Upper lobe of left lung (tissue), 6 donors: ENCODE measurements around the gene GPRC5C. TPM values are rescaled to one million over a fixed set of nuclear protein-coding genes. Genes with fewer than 3 reads are reported as not detected.

Experiments used
- ATAC-seq, 2 donors: fragments of 200-7000 bp; cut with Tn5 transposase; one replicate each; pipeline ENCODE4 v1.9.1; 2022; ENCODE audit warnings: mild to moderate bottlenecking in 2 of 2, moderate library complexity in 2 of 2; ENCODE audit not compliant: low FRiP score in 2 of 2
- DNase-seq, 2 donors: peaks; one replicate each; pipeline ENCODE4 v3.0.0-alpha.2; 2019 to 2020
- H3K27ac ChIP-seq, 4 donors: fragments of 200-600 bp; sonication (generic); one replicate each; pipeline ENCODE4 v1.5.1; 2016 to 2019
- H3K27me3 ChIP-seq, 4 donors: fragments of 200-600 bp; sonication (generic); one replicate each; pipeline ENCODE4 v1.5.1; 2017 to 2019
- H3K36me3 ChIP-seq, 4 donors: fragments of 200-600 bp; sonication (generic); one replicate each; pipeline ENCODE4 v1.5.1; 2016 to 2019
- H3K4me1 ChIP-seq, 4 donors: fragments of 200-600 bp; sonication (generic); one replicate each; pipeline ENCODE4 v1.5.1; 2018 to 2019
- H3K4me3 ChIP-seq, 4 donors: fragments of 200-600 bp; sonication (generic); one replicate each; pipeline ENCODE4 v1.5.1; 2017 to 2019; ENCODE audit warnings: mild to moderate bottlenecking in 2 of 4, moderate library complexity in 1 of 4
- H3K9me3 ChIP-seq, 4 donors: fragments of 200-600 bp; sonication (generic); one replicate each; pipeline ENCODE4 v1.5.1; 2018 to 2019
- CTCF ChIP-seq, 6 experiments: fragments of 450-650 bp in 4 of 6; fragments of 200-600 bp in 2 of 6; sonication (generic) in 2 of 6; IDR thresholded peaks; one replicate each; pipeline ENCODE4 v1.5.1; 2016 to 2019; ENCODE audit warnings: antibody characterized with exemption in 6 of 6
- EP300 ChIP-seq, 4 donors: sonication (generic); formaldehyde crosslinking; IDR thresholded peaks; one replicate each; pipeline ENCODE4 v1.5.1; 2017; ENCODE audit warnings: antibody characterized with exemption in 4 of 4, control low read depth in 2 of 4
- POLR2A ChIP-seq, 4 donors: fragments of 450-650 bp; IDR thresholded peaks; one replicate each; pipeline ENCODE4 v1.5.1; 2016 to 2017; ENCODE audit warnings: antibody characterized with exemption in 4 of 4, mild to moderate bottlenecking in 2 of 4
- POLR2AphosphoS5 ChIP-seq, 2 donors: sonication (generic); formaldehyde crosslinking; IDR thresholded peaks; one replicate each; pipeline ENCODE4 v1.5.1; 2017; ENCODE audit warnings: antibody characterized with exemption in 2 of 2
- WGBS, 2 donors: methylation state at CpG; one replicate each; pipeline ENCODE4 v1.1.5; 2017 to 2018; 5-methylcytosine and 5-hydroxymethylcytosine counted together
- total RNA-seq, 6 donors: library from RNA; depleted of rRNA in 4 of 6; stranded (reverse); fragments of >200 nt in 4 of 6; gene quantifications; one replicate each; pipeline versions ENCODE4 v1.1.0 to v1.2.1, GENCODE V29; 2016 to 2021
- donor health status: DM: no; HTN: no; CAD: no; lungs with moderate emphysema.
- donor health status: DM: no; HTN: yes; CAD: no; lungs with severe emphysema.

The GPRC5C gene
- total RNA-seq, 6 donors from 2014 or later, result 50.7 to 88.4 (median 56.4) TPM

GRCh38 chr17:74443516-74444296, 11.8 kb downstream of the GPRC5C start:
- peaks cover 49 to 55% (median 54%) of the 10 kb centered on the region in 4 donors for H3K4me1 ChIP-seq

DNA sequence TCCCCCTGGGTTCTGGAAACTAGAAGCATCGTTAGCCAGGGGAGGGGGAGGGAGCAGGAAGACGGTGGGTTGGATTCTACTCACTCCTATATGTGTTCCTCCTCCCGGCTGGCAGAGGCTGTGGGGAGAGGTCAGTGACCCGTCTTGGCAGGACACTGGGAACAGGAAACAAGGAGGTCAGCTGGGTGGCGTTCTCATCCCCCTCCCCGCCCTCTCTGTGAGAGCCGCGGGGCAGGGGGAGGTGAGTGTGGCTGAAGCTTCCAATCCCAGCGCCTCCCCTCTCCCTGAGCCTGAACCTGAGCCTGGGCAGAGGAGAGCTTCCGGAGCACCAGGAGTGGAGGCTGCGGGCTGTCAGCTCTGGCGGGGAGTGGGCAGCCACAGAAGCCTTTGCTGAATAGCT, 12.5 kb downstream of the GPRC5C start:
- 21 to 37% methylated on average over 8 to 12 of the region's 12 CpGs for WGBS, 2 donors
- peak overlapping the region; percentile 87 to 94 (median 88) for H3K27ac ChIP-seq
- ATAC-seq, result peak; percentile 11 to 16
- TF ChIP-seq POLR2AphosphoS5 (IDR thresholded peaks at IDR 0.05), result peak; percentile 48 to 61
- TF ChIP-seq POLR2A (IDR thresholded peaks at IDR 0.05), result no peak
- H3K27me3 ChIP-seq, result no peaks in the 10 kb centered on the region
- H3K9me3 ChIP-seq, result no peaks in the 10 kb centered on the region
- peaks cover 49 to 55% (median 54%) of the 10 kb centered on the region in 4 donors for H3K4me1 ChIP-seq
- H3K4me3 ChIP-seq, result no peak overlapping the region
- H3K36me3 ChIP-seq, result peaks cover 0 to 13% (median 7%) of the 10 kb centered on the region in 4 donors
- peak in 1 of 2 donors; percentile 63 for DNase-seq

More at GRCh38 chr17:74443516-74444296, 11.8 kb downstream of the GPRC5C start:
- no peaks in the 10 kb centered on the region for H3K27me3 ChIP-seq
- peak overlapping the region in 2 of 4 donors; percentile 26 to 42 for H3K4me3 ChIP-seq
- ATAC-seq (no peak), DNase-seq (no peak)
- no peak for TF ChIP-seq POLR2A (IDR thresholded peaks at IDR 0.05)
- TF ChIP-seq CTCF (IDR thresholded peaks at IDR 0.05), result no peak
- no peak for TF ChIP-seq POLR2AphosphoS5 (IDR thresholded peaks at IDR 0.05)
- TF ChIP-seq EP300 (IDR thresholded peaks at IDR 0.05), result no peak
- peak overlapping the region; percentile 87 to 94 (median 88) for H3K27ac ChIP-seq
- WGBS, 2 donors, result 51 to 81% methylated on average over 5 to 7 of the region's 8 CpGs
- H3K36me3 ChIP-seq, result peaks cover 0 to 13% (median 7%) of the 10 kb centered on the region in 4 donors
- H3K9me3 ChIP-seq, result no peaks in the 10 kb centered on the region

DNA sequence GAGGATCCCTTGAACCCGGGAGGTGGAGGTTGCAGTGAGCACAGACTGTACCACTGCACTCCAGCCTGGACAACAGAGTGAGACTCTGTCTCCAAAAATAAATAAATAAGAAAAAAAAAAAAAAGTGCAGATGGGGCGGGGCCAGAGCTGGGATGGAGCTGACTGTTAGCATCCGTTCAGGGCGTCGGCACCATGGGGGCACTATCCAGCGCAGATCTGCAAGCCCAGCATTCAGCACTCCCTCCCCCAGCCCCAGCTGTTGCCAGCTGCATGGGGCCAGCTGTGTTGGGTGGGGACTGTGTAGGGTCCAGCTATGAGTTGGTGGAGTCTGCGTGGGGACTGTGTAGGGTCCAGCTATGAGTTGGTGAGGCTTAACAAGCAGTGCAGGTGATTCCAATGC, 13.3 kb downstream of the GPRC5C start:
- H3K27me3 ChIP-seq, result no peaks in the 10 kb centered on the region
- WGBS, 2 donors, result 80 to 86% methylated on average over 6 to 7 of the region's 7 CpGs
- no peak overlapping the region for H3K4me3 ChIP-seq
- DNase-seq, result no peak
- peak overlapping the region in 3 of 4 donors; percentile 87 to 94 (median 87) for H3K27ac ChIP-seq
- H3K4me1 ChIP-seq, result peaks cover 49 to 55% (median 54%) of the 10 kb centered on the region in 4 donors
- no peak for ATAC-seq
- no peaks in the 10 kb centered on the region for H3K9me3 ChIP-seq
- TF ChIP-seq CTCF (IDR thresholded peaks at IDR 0.05) (no peak), EP300 (IDR thresholded peaks at IDR 0.05) (no peak), POLR2AphosphoS5 (IDR thresholded peaks at IDR 0.05) (no peak), POLR2A (IDR thresholded peaks at IDR 0.05) (no peak)
- peaks cover 0 to 8% (median 6%) of the 10 kb centered on the region in 4 donors for H3K36me3 ChIP-seq

- H3K4me1 ChIP-seq, result peaks cover 49 to 54% (median 53%) of the 10 kb centered on the region in 4 donors
- DNase-seq (peak; percentile 77 to 79), ATAC-seq (peak in 1 of 2 donors; percentile 1)
- TF ChIP-seq POLR2AphosphoS5 (IDR thresholded peaks at IDR 0.05) (peak; percentile 68 to 75), CTCF (IDR thresholded peaks at IDR 0.05) (peak in 4 of 6 experiments; percentile 15 to 26 (median 22)), POLR2A (IDR thresholded peaks at IDR 0.05) (peak in 1 of 4 donors; percentile 53), EP300 (IDR thresholded peaks at IDR 0.05) (peak in 1 of 4 donors; percentile 33)
- no peaks in the 10 kb centered on the region for H3K27me3 ChIP-seq
- peaks cover 0 to 2% (median 0%) of the 10 kb centered on the region in 4 donors for H3K36me3 ChIP-seq
- H3K27ac ChIP-seq, result peak overlapping the region; percentile 6 to 87 (median 80)
- WGBS, 2 donors, result 31 to 48% methylated on average over 7 to 31 of the region's 31 CpGs
- no peak overlapping the region for H3K4me3 ChIP-seq
- no peaks in the 10 kb centered on the region for H3K9me3 ChIP-seq
These were observed 14.9 kb downstream of the GPRC5C start for GRCh38 chr17:74446551-74447500.
